ENCODE results near the gene TXNDC17. TPM values are rescaled to one million over a fixed set of nuclear protein-coding genes. Genes with fewer than 3 reads are reported as not detected.

Gene TXNDC17
- total and polyA plus RNA-seq, 9 of the 15 experiments (the other 6 are each of a cell fraction or from before 2014, with no cell fraction given) = 108 to 759 (median 179) TPM

DNA sequence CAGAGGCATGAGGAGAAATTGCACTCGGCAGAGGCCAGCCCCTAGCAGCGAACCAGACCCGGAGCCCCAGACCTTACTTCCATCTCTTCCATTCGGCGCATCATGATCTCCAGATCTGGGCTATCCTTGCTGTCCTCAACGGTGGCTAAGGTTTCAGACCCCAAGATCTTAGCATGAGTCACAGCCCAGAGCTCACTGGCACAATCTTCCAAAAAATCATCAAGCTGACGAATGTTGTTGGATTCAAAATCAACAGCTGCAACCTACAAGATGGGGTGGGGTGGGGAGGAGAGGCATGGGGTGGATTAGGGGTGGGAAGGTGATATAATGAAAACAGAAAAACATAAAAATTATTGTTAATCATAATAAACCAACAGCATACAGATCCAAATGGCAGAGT is 44.8 kb upstream of the TXNDC17 start:
- no peaks in the 10 kb centered on the region for H3K79me2 ChIP-seq (ENCODE audit: control insufficient read depth, insufficient read depth, low read length)
- no peak overlapping the region for H3K4me2 ChIP-seq (ENCODE audit: insufficient read depth, low read length)
- H3K9me3 ChIP-seq (replicated peaks; ENCODE audit: control insufficient read depth, insufficient read depth, low read depth, low read length) = no peaks in the 10 kb centered on the region
- no peaks in the 10 kb centered on the region for H3K27me3 ChIP-seq (ENCODE audit: control insufficient read depth in 2 of 2, insufficient read depth in 2 of 2, low read length in 2 of 2)
- BruUV-seq (replicated peaks) = no TSS peak
- no peaks in the 10 kb centered on the region for H3K9me1 ChIP-seq (ENCODE audit: control insufficient read depth, insufficient read depth, low read length)
- H3K36me3 ChIP-seq (ENCODE audit: control insufficient read depth, insufficient read depth, low read length) = peaks cover 49% of the 10 kb centered on the region
- no peak overlapping the region for H3K9ac ChIP-seq (ENCODE audit: insufficient read depth in 1 of 2, low read depth in 2 of 2, low read length in 2 of 2)
- H3K27ac ChIP-seq (ENCODE audit: extremely low read depth, low read depth, low read length) = no peak overlapping the region
- no peak overlapping the region for H3K4me3 ChIP-seq
- no peak overlapping the region for H2AFZ ChIP-seq (ENCODE audit: low read depth, low read length)
- CTCF ChIA-PET (ENCODE audit: low intra/inter-chr PET ratio) = no interaction called here
- FAIRE-seq = no peak
- no peak for DNase-seq (ENCODE audit: extremely low read depth in 1 of 4, low spot score in 3 of 4)
- WGBS (ENCODE audit: insufficient coverage, low coverage, missing lambda C conversion rate) = 85% methylated on average over 6 of the region's 7 CpGs
- no peaks in the 10 kb centered on the region for H4K20me1 ChIP-seq (replicated peaks; ENCODE audit: control insufficient read depth, insufficient read depth, low read length)
- peaks cover 0 to 12% of the 10 kb centered on the region in 2 experiments; a peak in 2 of 5 replicates for H3K4me1 ChIP-seq (replicated peaks in 1 of 2; ENCODE audit: control insufficient read depth in 2 of 2, insufficient read depth in 2 of 2, low read length in 2 of 2)
- intact Hi-C loops (cut with micrococcal nuclease) = no loop called here
- no peak for TF ChIP-seq NCOR1 (IDR thresholded peaks at IDR 0.05)
- POLR2A ChIA-PET = no interaction called here
- in situ Hi-C loops (cut with MboI) = no loop called here
- no peak for ATAC-seq

DNA sequence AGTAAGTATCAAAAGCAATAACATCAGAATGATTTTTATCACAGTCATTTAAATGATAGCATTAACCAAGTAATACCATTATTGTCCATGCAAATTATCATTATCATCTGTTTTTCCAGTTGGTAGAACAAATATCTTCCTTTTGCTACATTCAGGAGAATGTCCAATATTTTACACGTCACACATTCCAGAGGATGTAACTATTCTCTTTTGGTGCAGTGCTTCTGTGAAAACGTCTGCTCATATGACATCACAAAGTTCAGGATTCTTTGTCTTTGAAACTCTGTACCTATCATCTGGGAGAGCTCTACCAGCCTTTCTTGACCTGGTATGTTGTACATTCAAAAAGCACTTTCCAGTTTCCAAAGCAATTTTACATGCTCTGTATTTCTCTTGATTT is 44.3 kb upstream of the TXNDC17 start:
- H2AFZ ChIP-seq (ENCODE audit: low read depth, low read length) = no peak overlapping the region
- H3K27ac ChIP-seq (ENCODE audit: extremely low read depth, low read depth, low read length) = no peak overlapping the region
- H3K4me2 ChIP-seq (ENCODE audit: insufficient read depth, low read length) = no peak overlapping the region
- peaks cover 0 to 12% of the 10 kb centered on the region in 2 experiments; a peak in 2 of 5 replicates for H3K4me1 ChIP-seq (replicated peaks in 1 of 2; ENCODE audit: control insufficient read depth in 2 of 2, insufficient read depth in 2 of 2, low read length in 2 of 2)
- no peak overlapping the region for H3K4me3 ChIP-seq
- ChIA-PET POLR2A (interaction anchor here (1.1 kb wide), 1 partner anchor 10 kb away, joined by 3 read pairs; no protein-coding TSS in a partner anchor), CTCF (ENCODE audit: low intra/inter-chr PET ratio) (no interaction called here)
- peaks cover 49% of the 10 kb centered on the region for H3K36me3 ChIP-seq (ENCODE audit: control insufficient read depth, insufficient read depth, low read length)
- H3K79me2 ChIP-seq (ENCODE audit: control insufficient read depth, insufficient read depth, low read length) = no peaks in the 10 kb centered on the region
- intact Hi-C loops (cut with micrococcal nuclease) (no loop called here), in situ Hi-C loops (cut with MboI) (no loop called here)
- H3K9me3 ChIP-seq (replicated peaks; ENCODE audit: control insufficient read depth, insufficient read depth, low read depth, low read length) = no peaks in the 10 kb centered on the region
- no peak overlapping the region for H3K9ac ChIP-seq (ENCODE audit: insufficient read depth in 1 of 2, low read depth in 2 of 2, low read length in 2 of 2)
- no peaks in the 10 kb centered on the region for H3K27me3 ChIP-seq (ENCODE audit: control insufficient read depth in 2 of 2, insufficient read depth in 2 of 2, low read length in 2 of 2)
- FAIRE-seq (no peak), ATAC-seq (no peak), DNase-seq (ENCODE audit: extremely low read depth in 1 of 4, low spot score in 3 of 4) (no peak)
- BruUV-seq (replicated peaks) = no TSS peak
- WGBS (ENCODE audit: insufficient coverage, low coverage, missing lambda C conversion rate) = 55% methylated on average over 2 of the region's 2 CpGs
- no peaks in the 10 kb centered on the region for H4K20me1 ChIP-seq (replicated peaks; ENCODE audit: control insufficient read depth, insufficient read depth, low read length)
- H3K9me1 ChIP-seq (ENCODE audit: control insufficient read depth, insufficient read depth, low read length) = no peaks in the 10 kb centered on the region
- TF ChIP-seq BHLHE40 (IDR thresholded peaks at IDR 0.05; ENCODE audit: low read length) = no peak
- TF ChIP-seq ZNF408 (CRISPR knock-in tag; IDR thresholded peaks at IDR 0.05; ENCODE audit: low read depth) = no peak
- TF ChIP-seq TSC22D4 (tag; IDR thresholded peaks at IDR 0.05) = no peak
- TF ChIP-seq IFI16 (CRISPR knock-in tag; IDR thresholded peaks at IDR 0.05) = no peak
- TF ChIP-seq C11orf30 (IDR thresholded peaks at IDR 0.05; ENCODE audit: low read depth) = no peak
- TF ChIP-seq NCOR1 (IDR thresholded peaks at IDR 0.05) = no peak
- no peak for TF ChIP-seq CTBP1 (IDR thresholded peaks at IDR 0.05; ENCODE audit: borderline replicate concordance)
- TF ChIP-seq NELFE (IDR thresholded peaks at IDR 0.05; ENCODE audit: insufficient read depth, insufficient read length) = no peak
- no peak for TF ChIP-seq PHF8 (IDR thresholded peaks at IDR 0.05; ENCODE audit: borderline replicate concordance, low read length)
- no peak for TF ChIP-seq ESRRA (IDR thresholded peaks at IDR 0.05; ENCODE audit: borderline replicate concordance, low read depth)
- no peak for TF ChIP-seq ZNF133 (CRISPR knock-in tag; IDR thresholded peaks at IDR 0.05)
- TF ChIP-seq ZNF586 (CRISPR knock-in tag; conservative IDR thresholded peaks at IDR 0.05) = no peak
- TF ChIP-seq NKRF (IDR thresholded peaks at IDR 0.05; ENCODE audit: borderline replicate concordance) = no peak
- TF ChIP-seq ZEB2 (IDR thresholded peaks at IDR 0.05) = no peak
- TF ChIP-seq GABPB1 (CRISPR knock-in tag; IDR thresholded peaks at IDR 0.05) = no peak
- TF ChIP-seq MAZ (CRISPR knock-in tag; conservative IDR thresholded peaks at IDR 0.05 in 1 of 2, IDR thresholded peaks at IDR 0.05 in 1 of 2) = no peak

Measured in K562 (cell line).